PC-3 (cell line): Measurements from ENCODE around the gene SOX5.

Experiments used
- CTCF ChIP-seq: fragments of 300-600 bp; sonication (generic); conservative IDR thresholded peaks from 2 replicates; pipeline ENCODE4 v1.5.1; 2017; ENCODE audit warnings: antibody characterized with exemption, low read depth, mild to moderate bottlenecking, low read length
- EZH2 ChIP-seq: fragments of 300-600 bp; sonication (generic); IDR thresholded peaks from one replicate; pipeline ENCODE4 v1.6.1; 2017; ENCODE audit warnings: antibody characterized with exemption, mild to moderate bottlenecking, low read length; ENCODE audit not compliant: unreplicated experiment
- EZH2phosphoT487 ChIP-seq: fragments of 300-600 bp; sonication (generic); IDR thresholded peaks from 2 replicates; pipeline ENCODE4 v1.6.1; 2018; ENCODE audit warnings: mild to moderate bottlenecking, antibody characterized with exemption, low read length, borderline replicate concordance

GRCh38 chr12:23502259-23502658, 447.2 kb downstream of the SOX5 start:
- TF ChIP-seq EZH2: no peak
- no peak for TF ChIP-seq CTCF
- TF ChIP-seq EZH2phosphoT487: no peak
